Measurements from ENCODE around the gene FZD1. TPM values are rescaled to one million over a fixed set of nuclear protein-coding genes. Genes with fewer than 3 reads are reported as not detected.

Gene FZD1
- total and polyA plus RNA-seq, 2 of the 8 experiments (the other 6 are each of a cell fraction or from before 2014, with no cell fraction given), result 0.62 to 0.91 TPM

- Histone ChIP-seq H3K18ac (ENCODE audit: extremely low read depth, low read length) (no peak overlapping the region), H2BK15ac (ENCODE audit: low read length) (no peak overlapping the region), H3K4me1 (replicated peaks in 1 of 4; ENCODE audit: control insufficient read depth in 3 of 4, insufficient read depth in 4 of 4, low read length in 3 of 4) (peaks cover 8 to 26% (median 20%) of the 10 kb centered on the region in 4 experiments), H3K23me2 (ENCODE audit: low read depth, low read length) (peaks cover 26% of the 10 kb centered on the region), H4K5ac (ENCODE audit: insufficient read length, low read depth, low read length) (no peak overlapping the region), H3K79me1 (ENCODE audit: low read depth, low read length) (no peaks in the 10 kb centered on the region), H3K27ac (ENCODE audit: low read depth, low read length) (no peak overlapping the region), H2AFZ (ENCODE audit: low read length) (no peak overlapping the region), H3K56ac (replicated peaks; ENCODE audit: insufficient read length, low read depth, low read length) (no peak overlapping the region), H4K8ac (ENCODE audit: extremely low read depth, insufficient read depth, low read length) (no peak overlapping the region), H3K4me3 (ENCODE audit: extremely low read depth in 1 of 4, insufficient read depth in 2 of 4, low read depth in 3 of 4, low read length in 4 of 4) (peak overlapping the region; percentile 15 to 63 (median 28); a peak in 6 of 8 replicates), H2BK20ac (ENCODE audit: low read length) (no peak overlapping the region), H4K20me1 (replicated peaks in 1 of 2; ENCODE audit: control insufficient read depth in 1 of 2, insufficient read depth in 2 of 2, low read length in 2 of 2) (peaks cover 4 to 15% of the 10 kb centered on the region in 2 experiments), H2BK12ac (ENCODE audit: low read depth, low read length) (no peak overlapping the region), H3K79me2 (ENCODE audit: control insufficient read depth in 1 of 2, insufficient read depth in 2 of 2, low read length in 2 of 2) (no peaks in the 10 kb centered on the region), H3K4ac (replicated peaks; ENCODE audit: insufficient read length, low read depth, low read length) (no peak overlapping the region), H2BK120ac (replicated peaks; ENCODE audit: low read depth, low read length) (no peak overlapping the region), H3K23ac (ENCODE audit: insufficient read length) (no peak overlapping the region), H3K9ac (replicated peaks in 1 of 4; ENCODE audit: extremely low read depth in 1 of 4, low read depth in 3 of 4, low read length in 3 of 4) (no peak overlapping the region; a peak in 1 of 7 replicates), H2AK5ac (ENCODE audit: low read depth, low read length) (no peak overlapping the region), H3K14ac (ENCODE audit: insufficient read length) (no peak overlapping the region), H2BK5ac (ENCODE audit: low read depth, low read length) (no peak overlapping the region), H3K9me3 (ENCODE audit: insufficient read depth in 2 of 2, low read depth in 1 of 2, low read length in 1 of 2) (peaks cover 0 to 5% of the 10 kb centered on the region in 2 experiments; a peak in 1 of 4 replicates), H3K27me3 (replicated peaks in 1 of 4; ENCODE audit: control insufficient read depth in 3 of 4, extremely low read depth in 1 of 4, insufficient read depth in 3 of 4, low read length in 3 of 4) (peaks cover 38 to 59% (median 50%) of the 10 kb centered on the region in 4 experiments), H3K36me3 (ENCODE audit: control insufficient read depth in 2 of 4, insufficient read depth in 4 of 4, low read length in 3 of 4) (no peaks in the 10 kb centered on the region; a peak in 1 of 8 replicates), H4K91ac (replicated peaks; ENCODE audit: insufficient read length, low read length) (no peak overlapping the region), H3K4me2 (ENCODE audit: insufficient read depth in 1 of 2, low read depth in 2 of 2, low read length in 2 of 2) (peak overlapping the region; percentile 85 to 99)
- 6% methylated on average over 27 of the region's 29 CpGs; no CpG with 5 or more reads in 1 of the 2 experiments for WGBS, 2 experiments (ENCODE audit: extremely low coverage in 1 of 2, insufficient coverage in 1 of 2, insufficient read length in 1 of 2, insufficient replicate concordance in 2 of 2, low coverage in 1 of 2, low lambda C conversion rate in 2 of 2, missing lambda C conversion rate in 1 of 2)
- CTCF ChIA-PET (ENCODE audit: partially characterized antibody), result interaction anchor here (0.6 to 2.6 kb wide), 4 partner anchors 13 to 541 kb away, joined by 3 to 6 read pairs (median 4); no protein-coding TSS in a partner anchor
- POLR2A ChIA-PET (ENCODE audit: partially characterized antibody), result interaction anchor here (1.1 kb wide), 1 partner anchor 10 kb away, joined by 3 read pairs; no protein-coding TSS in a partner anchor
- no peak for FAIRE-seq
- no peak for DNase-seq (ENCODE audit: low read depth in 1 of 2, low spot score in 2 of 2)
- TF ChIP-seq SP1 (IDR thresholded peaks at IDR 0.05; ENCODE audit: low read depth, low read length), result no peak
- TF ChIP-seq GABPA (IDR thresholded peaks at IDR 0.05; ENCODE audit: borderline replicate concordance, insufficient read depth, low read length), result no peak
- no peak for TF ChIP-seq JUN (IDR thresholded peaks at IDR 0.05; ENCODE audit: low read depth, low read length)
- TF ChIP-seq ATF3 (IDR thresholded peaks at IDR 0.05; ENCODE audit: insufficient read depth, low read depth, low read length), result no peak
- no peak for TF ChIP-seq MAX (IDR thresholded peaks at IDR 0.05)
- no peak for TF ChIP-seq ZNF274 (IDR thresholded peaks at IDR 0.05; ENCODE audit: borderline replicate concordance, extremely low read depth, low read length)
- no peak for TF ChIP-seq EGR1 (IDR thresholded peaks at IDR 0.05; ENCODE audit: borderline replicate concordance, low read depth, low read length)
- no peak for TF ChIP-seq CTCF (IDR thresholded peaks at IDR 0.05; ENCODE audit: control extremely low read depth in 1 of 3, insufficient read depth in 1 of 3, low read depth in 1 of 3, low read length in 3 of 3)
Measured at GRCh38 chr7:91267171-91267955, 3.1 kb downstream of the FZD1 start.
